Measurements from ENCODE around the gene PAX2. TPM values are rescaled to one million over a fixed set of nuclear protein-coding genes. Genes with fewer than 3 reads are reported as not detected.

The PAX2 gene
- total RNA-seq, 1 donor from 2014 or later: not detected

DNA sequence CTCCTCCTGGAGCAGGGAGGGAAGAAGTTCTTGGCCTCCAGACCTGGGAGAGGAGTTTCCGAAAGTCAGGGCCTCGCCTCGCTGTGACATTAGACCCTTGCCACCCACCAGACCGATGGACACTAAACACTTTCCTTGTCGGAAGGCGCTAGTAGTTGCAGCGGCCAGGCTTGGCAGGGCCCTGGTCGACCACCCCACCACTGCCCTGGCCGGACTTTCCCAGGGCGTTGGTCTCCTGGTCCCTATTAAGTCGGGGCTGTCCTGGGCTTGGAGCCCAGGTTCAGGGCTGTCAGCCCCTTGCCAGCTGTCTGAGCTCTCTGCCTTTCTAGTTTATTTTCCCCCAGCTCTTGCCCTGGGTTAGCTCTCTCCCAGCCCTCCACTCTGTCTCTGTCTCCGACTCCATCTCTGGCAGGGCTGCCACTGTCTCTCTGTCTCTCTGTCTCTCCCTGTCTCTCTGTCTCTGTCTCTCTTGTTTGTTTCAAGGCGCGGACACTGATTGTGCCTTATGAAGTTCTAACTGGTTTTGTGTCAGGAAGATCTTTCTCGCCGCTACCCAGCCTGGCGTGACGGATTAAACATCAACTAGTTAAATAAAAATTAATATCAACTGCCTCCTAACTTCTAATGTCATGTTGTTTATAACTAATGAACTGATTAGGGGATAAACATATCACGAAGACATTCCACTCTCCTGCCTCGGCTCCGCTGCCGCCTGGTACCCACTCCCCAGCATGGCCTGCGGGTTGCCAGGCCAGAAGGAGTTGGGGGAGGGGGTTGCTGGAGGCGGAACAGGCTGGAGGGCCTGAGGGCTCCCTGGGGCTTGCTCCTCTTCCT is 13.8 kb upstream of the PAX2 start:
- no peak for DNase-seq (ENCODE audit: low spot score in 2 of 2)
- H3K27ac ChIP-seq: no peak overlapping the region
- no peak overlapping the region for H3K4me3 ChIP-seq
- peaks cover 16% of the 10 kb centered on the region for H3K27me3 ChIP-seq
- H3K4me1 ChIP-seq: peaks cover 6 to 19% of the 10 kb centered on the region in 2 donors
- intact Hi-C loops (cut with DNase I): no loop called here
- no peaks in the 10 kb centered on the region for H3K36me3 ChIP-seq
- TF ChIP-seq, protein P1, sequence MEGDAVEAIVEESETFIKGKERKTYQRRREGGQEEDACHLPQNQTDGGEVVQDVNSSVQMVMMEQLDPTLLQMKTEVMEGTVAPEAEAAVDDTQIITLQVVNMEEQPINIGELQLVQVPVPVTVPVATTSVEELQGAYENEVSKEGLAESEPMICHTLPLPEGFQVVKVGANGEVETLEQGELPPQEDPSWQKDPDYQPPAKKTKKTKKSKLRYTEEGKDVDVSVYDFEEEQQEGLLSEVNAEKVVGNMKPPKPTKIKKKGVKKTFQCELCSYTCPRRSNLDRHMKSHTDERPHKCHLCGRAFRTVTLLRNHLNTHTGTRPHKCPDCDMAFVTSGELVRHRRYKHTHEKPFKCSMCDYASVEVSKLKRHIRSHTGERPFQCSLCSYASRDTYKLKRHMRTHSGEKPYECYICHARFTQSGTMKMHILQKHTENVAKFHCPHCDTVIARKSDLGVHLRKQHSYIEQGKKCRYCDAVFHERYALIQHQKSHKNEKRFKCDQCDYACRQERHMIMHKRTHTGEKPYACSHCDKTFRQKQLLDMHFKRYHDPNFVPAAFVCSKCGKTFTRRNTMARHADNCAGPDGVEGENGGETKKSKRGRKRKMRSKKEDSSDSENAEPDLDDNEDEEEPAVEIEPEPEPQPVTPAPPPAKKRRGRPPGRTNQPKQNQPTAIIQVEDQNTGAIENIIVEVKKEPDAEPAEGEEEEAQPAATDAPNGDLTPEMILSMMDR (IDR thresholded peaks at IDR 0.05): no peak
- H3K9me3 ChIP-seq: no peaks in the 10 kb centered on the region

DNA sequence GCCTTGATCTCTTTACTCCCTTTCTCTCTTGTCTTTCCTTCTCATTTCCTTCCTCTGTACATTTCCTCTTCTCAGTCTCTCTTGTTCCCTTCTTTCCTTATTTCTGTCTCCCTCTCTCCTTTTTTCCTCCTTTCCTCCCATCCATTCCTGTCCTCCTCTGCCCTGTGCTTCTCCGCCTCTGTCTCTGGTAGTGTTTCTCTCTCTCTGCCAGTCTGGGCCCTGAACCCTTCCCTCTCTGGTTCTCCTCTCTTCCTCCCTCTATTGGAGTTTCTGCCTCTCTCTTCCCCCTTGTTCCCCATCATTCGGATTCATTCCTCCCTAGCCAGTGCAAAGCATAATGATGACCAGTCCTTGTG is 13.2 kb upstream of the PAX2 start:
- no peaks in the 10 kb centered on the region for H3K9me3 ChIP-seq
- no peak for DNase-seq (ENCODE audit: low spot score in 2 of 2)
- TF ChIP-seq, protein P1 (IDR thresholded peaks at IDR 0.05): no peak
- H3K36me3 ChIP-seq: no peaks in the 10 kb centered on the region
- peaks cover 16% of the 10 kb centered on the region for H3K27me3 ChIP-seq
- peaks cover 6 to 19% of the 10 kb centered on the region in 2 donors for H3K4me1 ChIP-seq
- no peak overlapping the region for H3K27ac ChIP-seq
- intact Hi-C loops (cut with DNase I): no loop called here
- no peak overlapping the region for H3K4me3 ChIP-seq

DNA sequence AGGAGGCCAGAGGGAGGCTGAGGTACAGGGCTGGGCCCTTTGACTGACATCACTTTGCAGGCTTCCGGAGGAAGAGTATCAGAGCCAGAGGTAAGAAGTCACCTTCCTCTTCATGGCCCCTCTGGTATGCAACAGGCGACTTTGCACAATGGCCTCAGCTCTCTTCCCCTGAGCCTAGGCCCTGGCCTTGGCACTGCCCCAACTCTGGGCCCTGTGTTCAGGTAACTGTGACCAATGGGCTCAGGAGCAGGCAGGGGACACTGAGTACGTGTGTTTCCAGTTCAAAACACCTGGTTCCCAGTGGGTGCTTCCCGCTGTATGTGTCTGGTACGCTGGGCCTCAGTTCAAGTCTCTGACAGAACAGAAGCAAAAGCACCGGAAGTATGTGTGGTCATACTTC is 12.1 kb upstream of the PAX2 start:
- Histone ChIP-seq H3K36me3 (no peaks in the 10 kb centered on the region), H3K4me3 (no peak overlapping the region), H3K27me3 (peaks cover 21% of the 10 kb centered on the region), H3K27ac (no peak overlapping the region), H3K9me3 (no peaks in the 10 kb centered on the region), H3K4me1 (peaks cover 6 to 24% of the 10 kb centered on the region in 2 donors)
- intact Hi-C loops (cut with DNase I): no loop called here
- DNase-seq (ENCODE audit: low spot score in 2 of 2): no peak
- TF ChIP-seq, protein P1 (IDR thresholded peaks at IDR 0.05): no peak

DNA sequence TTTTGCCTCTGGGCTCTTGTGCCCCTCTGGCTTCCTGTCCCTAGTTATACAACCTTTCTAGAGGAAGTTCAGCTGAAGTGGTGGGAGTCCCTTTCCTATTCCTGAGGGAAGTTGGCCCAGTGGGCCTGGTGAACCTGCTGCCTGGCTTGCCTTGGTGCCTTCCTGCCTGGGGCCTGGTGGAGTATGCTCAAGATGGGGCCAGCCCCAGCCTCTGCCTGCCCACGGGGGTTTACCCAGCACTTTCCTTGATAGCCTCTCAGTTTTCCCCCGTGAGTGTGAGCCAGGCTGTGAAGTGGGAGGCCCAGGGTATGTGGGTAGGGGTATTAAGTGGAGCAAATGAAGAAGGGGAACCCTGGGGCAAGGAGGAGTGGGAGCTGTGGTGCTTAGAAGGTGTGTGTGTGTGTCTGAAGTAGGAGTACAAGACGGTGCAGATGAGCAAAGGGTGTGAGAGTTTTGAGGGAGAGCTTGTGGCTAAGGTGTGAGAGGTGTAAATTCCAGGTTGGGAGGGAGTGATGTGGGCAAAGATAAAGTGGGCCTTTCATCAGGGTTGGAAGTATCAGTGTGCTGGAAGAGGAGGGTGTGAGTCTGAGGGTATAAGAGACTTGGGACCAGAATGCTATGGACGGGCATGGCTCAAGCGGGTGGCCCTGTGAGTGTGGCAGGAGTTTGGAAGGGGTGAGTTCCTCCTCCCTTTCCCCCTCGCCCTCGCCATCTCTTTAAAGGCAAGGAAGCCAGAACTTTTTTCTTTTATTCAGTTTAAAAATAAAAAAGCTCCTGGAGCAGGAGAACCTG is 10.9 kb upstream of the PAX2 start:
- H3K27me3 ChIP-seq: peaks cover 33% of the 10 kb centered on the region
- intact Hi-C loops (cut with DNase I): no loop called here

DNA sequence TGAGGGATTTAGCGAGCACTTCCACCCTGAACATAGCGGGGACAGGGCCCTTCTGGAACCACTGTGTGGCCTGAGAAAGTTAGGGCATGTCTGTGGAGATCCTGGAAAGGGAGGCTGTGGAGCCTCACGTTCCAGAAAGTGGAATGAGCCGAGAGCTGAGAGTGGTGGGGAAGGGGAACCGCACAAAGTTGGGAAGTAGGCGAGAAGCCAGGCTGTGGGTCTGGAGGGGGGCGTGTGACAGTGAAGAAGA is 10.4 kb upstream of the PAX2 start:
- DNase-seq (ENCODE audit: low spot score in 2 of 2): no peak
- intact Hi-C loops (cut with DNase I): no loop called here

More for the DNA sequence above, 10.9 kb upstream of the PAX2 start:
- H3K4me3 ChIP-seq: no peak overlapping the region
- no peaks in the 10 kb centered on the region for H3K36me3 ChIP-seq
- TF ChIP-seq, protein P1 (IDR thresholded peaks at IDR 0.05): no peak
- peaks cover 11 to 24% of the 10 kb centered on the region in 2 donors for H3K4me1 ChIP-seq
- H3K27ac ChIP-seq: no peak overlapping the region
- no peak for DNase-seq (ENCODE audit: low spot score in 2 of 2)
- H3K9me3 ChIP-seq: no peaks in the 10 kb centered on the region

More for the DNA sequence above, 10.4 kb upstream of the PAX2 start:
- Histone ChIP-seq H3K4me3 (no peak overlapping the region), H3K27ac (no peak overlapping the region), H3K27me3 (peaks cover 34% of the 10 kb centered on the region), H3K9me3 (no peaks in the 10 kb centered on the region), H3K36me3 (no peaks in the 10 kb centered on the region), H3K4me1 (peaks cover 7 to 25% of the 10 kb centered on the region in 2 donors)
- TF ChIP-seq, protein P1 (IDR thresholded peaks at IDR 0.05): no peak
